KOPT-K1 (cell line): ENCODE data around the gene CDH13.

ENCODE experiments used
- H3K27ac ChIP-seq: fragments of 200-600 bp; sonication (generic); 2 replicates; pipeline ENCODE4 v1.5.1; 2016; ENCODE audit warnings: antibody characterized with exemption, mild to moderate bottlenecking, low read depth, low read length; ENCODE audit not compliant: poor library complexity, severe bottlenecking
- H3K36me3 ChIP-seq: fragments of 200-600 bp; sonication (generic); 2 replicates; pipeline ENCODE4 v1.5.1; 2017; ENCODE audit warnings: antibody characterized with exemption, mild to moderate bottlenecking, low read length, moderate library complexity; ENCODE audit not compliant: insufficient read depth
- H3K9me3 ChIP-seq: fragments of 200-600 bp; sonication (generic); 2 replicates; pipeline ENCODE4 v1.5.1; 2017; ENCODE audit warnings: antibody characterized with exemption, low read length, mild to moderate bottlenecking; ENCODE audit not compliant: insufficient read depth, poor library complexity, severe bottlenecking

Gene CDH13

GRCh38 chr16:82609140-82609539, 17.6 kb upstream of the CDH13 start:
- H3K36me3 ChIP-seq, result no peaks in the 10 kb centered on the region
- H3K27ac ChIP-seq, result no peak overlapping the region
- H3K9me3 ChIP-seq, result no peaks in the 10 kb centered on the region

DNA sequence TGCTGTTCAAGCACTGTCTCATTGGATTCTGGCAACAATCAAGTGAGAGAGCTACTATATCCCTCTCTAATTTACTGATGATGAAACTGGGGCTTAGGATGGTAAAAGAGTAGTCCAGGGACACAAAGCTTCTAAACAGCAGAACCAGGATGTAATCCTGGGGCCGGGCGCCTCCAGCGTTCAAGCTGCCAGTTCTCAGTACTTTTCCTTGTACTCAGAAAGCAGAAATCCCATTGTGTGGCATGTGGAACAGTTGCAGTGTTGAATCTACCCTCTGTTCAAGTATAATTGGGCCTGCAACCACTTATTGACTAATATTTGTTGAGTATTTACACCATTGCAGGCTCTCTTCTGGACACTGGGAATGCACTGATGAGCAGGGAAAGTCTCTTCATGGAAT, 14.5 kb upstream of the CDH13 start:
- H3K36me3 ChIP-seq, result no peaks in the 10 kb centered on the region
- no peak overlapping the region for H3K27ac ChIP-seq
- H3K9me3 ChIP-seq, result no peaks in the 10 kb centered on the region

DNA sequence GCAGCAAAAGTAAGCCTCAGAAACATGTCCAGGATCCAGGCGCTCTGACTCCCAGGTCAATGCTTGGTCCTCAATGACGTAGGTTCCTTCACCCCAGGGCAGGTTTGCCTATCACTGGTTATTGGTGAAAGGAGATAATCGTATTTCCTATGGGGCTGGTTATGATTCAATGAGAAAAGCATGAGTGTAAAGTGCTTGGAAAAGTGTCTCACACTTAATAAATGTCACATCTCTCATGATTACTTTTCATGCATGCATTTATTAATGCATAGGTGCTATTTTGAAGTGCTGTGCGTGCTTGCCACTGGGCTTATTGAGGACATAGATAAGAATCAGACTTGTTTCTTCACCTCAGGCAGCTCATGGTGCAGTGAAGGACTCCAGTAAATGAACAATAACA, 10.4 kb upstream of the CDH13 start:
- no peak overlapping the region for H3K27ac ChIP-seq
- H3K9me3 ChIP-seq, result no peaks in the 10 kb centered on the region
- H3K36me3 ChIP-seq, result no peaks in the 10 kb centered on the region

- Histone ChIP-seq H3K27ac (no peak overlapping the region), H3K36me3 (no peaks in the 10 kb centered on the region), H3K9me3 (no peaks in the 10 kb centered on the region)
Observed at GRCh38 chr16:82621781-82622180, 5.0 kb upstream of the CDH13 start.

- H3K36me3 ChIP-seq, result no peaks in the 10 kb centered on the region
- no peak overlapping the region for H3K27ac ChIP-seq
- no peaks in the 10 kb centered on the region for H3K9me3 ChIP-seq
Observed at GRCh38 chr16:82623241-82623640, 3.5 kb upstream of the CDH13 start.

- Histone ChIP-seq H3K27ac (no peak overlapping the region), H3K9me3 (no peaks in the 10 kb centered on the region), H3K36me3 (no peaks in the 10 kb centered on the region)
Observed at GRCh38 chr16:82625066-82625968, 1.5 kb upstream of the CDH13 start.

DNA sequence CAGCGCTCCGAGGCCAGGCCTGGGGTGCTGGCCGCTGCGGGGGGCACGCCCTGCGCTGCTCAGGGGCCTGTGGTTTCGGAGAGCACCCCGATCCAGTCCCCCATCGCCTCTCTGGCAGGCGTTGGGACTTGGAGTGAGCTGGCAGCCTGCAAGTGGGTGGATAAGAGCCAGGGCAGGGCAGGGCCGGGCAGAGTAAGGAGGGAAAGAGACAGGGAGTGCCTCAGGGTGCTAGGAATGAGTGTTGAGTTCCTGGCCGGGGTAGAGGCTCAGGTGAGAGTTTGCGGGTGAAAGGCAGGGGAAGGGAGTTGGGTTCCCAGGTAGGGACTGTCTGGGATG, 1.3 kb downstream of the CDH13 start:
- no peaks in the 10 kb centered on the region for H3K36me3 ChIP-seq
- H3K27ac ChIP-seq, result no peak overlapping the region
- H3K9me3 ChIP-seq, result no peaks in the 10 kb centered on the region

GRCh38 chr16:82628711-82629110, 1.9 kb downstream of the CDH13 start:
- H3K27ac ChIP-seq, result no peak overlapping the region
- no peaks in the 10 kb centered on the region for H3K36me3 ChIP-seq
- H3K9me3 ChIP-seq, result no peaks in the 10 kb centered on the region

DNA sequence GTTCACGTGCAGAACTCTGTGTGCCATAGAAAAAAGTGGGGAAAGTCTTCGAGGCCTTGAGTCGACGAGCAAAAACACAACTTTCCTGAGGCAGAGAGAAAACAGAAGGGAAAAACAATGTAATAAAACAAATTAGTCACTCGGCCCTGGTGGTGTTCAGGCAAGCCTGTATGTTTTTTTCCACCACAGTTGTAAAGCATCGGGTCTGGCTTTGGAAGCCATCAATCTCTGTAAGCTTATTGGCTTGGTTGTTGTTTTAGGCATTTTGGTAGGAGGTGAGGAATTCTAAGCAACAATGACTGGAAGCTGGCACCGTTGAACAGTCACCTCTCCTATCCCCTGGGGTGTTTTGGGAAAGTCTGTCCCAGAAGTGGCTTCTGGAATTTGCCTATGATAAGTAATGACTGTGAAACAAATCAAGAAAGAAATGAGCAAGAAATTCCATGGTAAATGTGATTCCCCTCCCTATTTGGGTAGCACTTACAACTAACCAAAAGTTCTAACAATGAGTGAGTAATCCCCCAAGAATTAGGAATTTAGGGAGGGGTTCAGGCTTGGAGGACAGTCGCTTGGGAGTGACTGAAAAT, 2.8 kb downstream of the CDH13 start:
- no peaks in the 10 kb centered on the region for H3K9me3 ChIP-seq
- no peak overlapping the region for H3K27ac ChIP-seq
- H3K36me3 ChIP-seq, result no peaks in the 10 kb centered on the region

GRCh38 chr16:82630219-82630618, 3.5 kb downstream of the CDH13 start:
- H3K27ac ChIP-seq, result no peak overlapping the region
- H3K9me3 ChIP-seq, result no peaks in the 10 kb centered on the region
- H3K36me3 ChIP-seq, result no peaks in the 10 kb centered on the region

- no peaks in the 10 kb centered on the region for H3K36me3 ChIP-seq
- no peak overlapping the region for H3K27ac ChIP-seq
- H3K9me3 ChIP-seq, result no peaks in the 10 kb centered on the region
Observed at GRCh38 chr16:82630688-82631087, 3.9 kb downstream of the CDH13 start.

- no peaks in the 10 kb centered on the region for H3K36me3 ChIP-seq
- H3K27ac ChIP-seq, result no peak overlapping the region
- H3K9me3 ChIP-seq, result no peaks in the 10 kb centered on the region
Observed at GRCh38 chr16:82631701-82632685, 5.2 kb downstream of the CDH13 start.

- Histone ChIP-seq H3K36me3 (no peaks in the 10 kb centered on the region), H3K9me3 (no peaks in the 10 kb centered on the region), H3K27ac (no peak overlapping the region)
Observed at GRCh38 chr16:82633964-82634600, 7.3 kb downstream of the CDH13 start.

GRCh38 chr16:82634955-82635610, 8.3 kb downstream of the CDH13 start:
- no peak overlapping the region for H3K27ac ChIP-seq
- H3K9me3 ChIP-seq, result no peaks in the 10 kb centered on the region
- H3K36me3 ChIP-seq, result no peaks in the 10 kb centered on the region
